Activated CD4-positive, alpha-beta T cell treated with anti-CD3 and anti-CD28 coated beads, Interleukin-2, Interleukin-6, amounts not matched to agents 100 ng/mL and 50 ng/mL, durations not matched to agents 16 hours and 8 hours (primary cell): ENCODE data around the gene CACNA2D3.

Experiments used
- DNase-seq: peaks from one replicate; pipeline ENCODE4 v3.0.0-alpha.2; 2020

The CACNA2D3 gene

GRCh38 chr3:54905261-54905888, 783.0 kb downstream of the CACNA2D3 start:
- no peak for DNase-seq

GRCh38 chr3:54905920-54906319, 783.6 kb downstream of the CACNA2D3 start:
- DNase-seq = no peak

- DNase-seq = no peak
Measured at GRCh38 chr3:54906763-54907162, 784.4 kb downstream of the CACNA2D3 start.

GRCh38 chr3:54909191-54909590, 786.8 kb downstream of the CACNA2D3 start:
- no peak for DNase-seq

GRCh38 chr3:54914180-54914579, 791.8 kb downstream of the CACNA2D3 start:
- no peak for DNase-seq

GRCh38 chr3:54915181-54915580, 792.8 kb downstream of the CACNA2D3 start:
- DNase-seq = no peak

- DNase-seq = no peak
Measured at GRCh38 chr3:54915976-54916375, 793.6 kb downstream of the CACNA2D3 start.

GRCh38 chr3:54916732-54917131, 794.4 kb downstream of the CACNA2D3 start:
- DNase-seq = no peak

- no peak for DNase-seq
Measured at GRCh38 chr3:54917174-54917573, 794.8 kb downstream of the CACNA2D3 start.

GRCh38 chr3:54917862-54918261, 795.5 kb downstream of the CACNA2D3 start:
- DNase-seq = no peak

GRCh38 chr3:54918516-54918915, 796.2 kb downstream of the CACNA2D3 start:
- DNase-seq = no peak

GRCh38 chr3:54928046-54928770, 805.9 kb downstream of the CACNA2D3 start, which contains the start of gene LRTM1:
LRTM1 (minus strand) TSS chr3:54928059; CDS start chr3:54927911, 148 bp downstream.
- DNase-seq = no peak

- DNase-seq = no peak
Measured at GRCh38 chr3:54931182-54931581, 808.8 kb downstream of the CACNA2D3 start.

GRCh38 chr3:54932606-54933005, 810.3 kb downstream of the CACNA2D3 start:
- DNase-seq = no peak

- DNase-seq = no peak
Measured at GRCh38 chr3:54935869-54936268, 813.5 kb downstream of the CACNA2D3 start.

GRCh38 chr3:54936561-54936960, 814.2 kb downstream of the CACNA2D3 start:
- no peak for DNase-seq

- DNase-seq = no peak
Measured at GRCh38 chr3:54939557-54940300, 817.4 kb downstream of the CACNA2D3 start.

- no peak for DNase-seq
Measured at GRCh38 chr3:54940971-54941370, 818.6 kb downstream of the CACNA2D3 start.

GRCh38 chr3:54941690-54942362, 819.5 kb downstream of the CACNA2D3 start:
- no peak for DNase-seq

- DNase-seq = no peak
Measured at GRCh38 chr3:54949491-54950044, 827.2 kb downstream of the CACNA2D3 start.

- DNase-seq = no peak
Measured at GRCh38 chr3:54950391-54951003, 828.1 kb downstream of the CACNA2D3 start.

- DNase-seq = no peak
Measured at GRCh38 chr3:54951405-54951804, 829.1 kb downstream of the CACNA2D3 start.
